Vagina (tissue), 2 donors: Measurements from ENCODE around the gene ECD.

Experiments
- POLR2AphosphoS5 ChIP-seq, 2 donors: sonication (generic); formaldehyde crosslinking; IDR thresholded peaks; one replicate each; pipeline ENCODE4 v1.9.0; 2017; ENCODE audit warnings: antibody characterized with exemption in 2 of 2, mild to moderate bottlenecking in 2 of 2, low read depth in 1 of 2; ENCODE audit not compliant: insufficient read depth in 1 of 2
- TF ChIP-seq, protein P1 (sequence below), 3 experiments: fragments of 450-650 bp in 2 of 3; fragments of 200-600 bp in 1 of 3; sonication (generic) in 1 of 3; IDR thresholded peaks; one replicate each; pipeline ENCODE4 v1.5.1; 2017 to 2019; ENCODE audit warnings: antibody characterized with exemption in 3 of 3, mild to moderate bottlenecking in 2 of 3, moderate library complexity in 2 of 3

DNA sequence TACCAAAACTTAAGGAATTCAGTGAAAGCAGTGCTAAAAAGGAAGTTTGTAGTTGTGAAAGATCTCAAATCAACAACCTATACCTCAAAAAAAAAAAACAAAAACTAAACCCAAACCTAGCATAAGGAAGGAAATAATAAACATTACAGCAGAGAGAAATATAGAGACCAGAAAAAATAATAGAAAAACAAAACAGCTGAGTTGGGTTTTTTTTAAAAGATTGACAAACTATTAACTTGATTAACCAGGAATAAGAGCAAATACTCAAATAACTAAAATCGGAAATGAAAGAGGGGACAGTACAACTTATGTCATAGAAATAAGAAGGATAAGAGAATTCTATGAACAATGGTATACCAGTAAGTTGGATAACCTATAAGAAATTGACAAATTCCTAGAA lies 6.7 kb downstream of the ECD start:
- TF ChIP-seq, protein P1, sequence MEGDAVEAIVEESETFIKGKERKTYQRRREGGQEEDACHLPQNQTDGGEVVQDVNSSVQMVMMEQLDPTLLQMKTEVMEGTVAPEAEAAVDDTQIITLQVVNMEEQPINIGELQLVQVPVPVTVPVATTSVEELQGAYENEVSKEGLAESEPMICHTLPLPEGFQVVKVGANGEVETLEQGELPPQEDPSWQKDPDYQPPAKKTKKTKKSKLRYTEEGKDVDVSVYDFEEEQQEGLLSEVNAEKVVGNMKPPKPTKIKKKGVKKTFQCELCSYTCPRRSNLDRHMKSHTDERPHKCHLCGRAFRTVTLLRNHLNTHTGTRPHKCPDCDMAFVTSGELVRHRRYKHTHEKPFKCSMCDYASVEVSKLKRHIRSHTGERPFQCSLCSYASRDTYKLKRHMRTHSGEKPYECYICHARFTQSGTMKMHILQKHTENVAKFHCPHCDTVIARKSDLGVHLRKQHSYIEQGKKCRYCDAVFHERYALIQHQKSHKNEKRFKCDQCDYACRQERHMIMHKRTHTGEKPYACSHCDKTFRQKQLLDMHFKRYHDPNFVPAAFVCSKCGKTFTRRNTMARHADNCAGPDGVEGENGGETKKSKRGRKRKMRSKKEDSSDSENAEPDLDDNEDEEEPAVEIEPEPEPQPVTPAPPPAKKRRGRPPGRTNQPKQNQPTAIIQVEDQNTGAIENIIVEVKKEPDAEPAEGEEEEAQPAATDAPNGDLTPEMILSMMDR (IDR thresholded peaks at IDR 0.05), result no peak
- no peak for TF ChIP-seq POLR2AphosphoS5 (IDR thresholded peaks at IDR 0.05; ENCODE audit: insufficient read depth in 1 of 2, low read depth in 1 of 2)
